Measurements from ENCODE around the gene SYTL2.

Gene SYTL2

DNA sequence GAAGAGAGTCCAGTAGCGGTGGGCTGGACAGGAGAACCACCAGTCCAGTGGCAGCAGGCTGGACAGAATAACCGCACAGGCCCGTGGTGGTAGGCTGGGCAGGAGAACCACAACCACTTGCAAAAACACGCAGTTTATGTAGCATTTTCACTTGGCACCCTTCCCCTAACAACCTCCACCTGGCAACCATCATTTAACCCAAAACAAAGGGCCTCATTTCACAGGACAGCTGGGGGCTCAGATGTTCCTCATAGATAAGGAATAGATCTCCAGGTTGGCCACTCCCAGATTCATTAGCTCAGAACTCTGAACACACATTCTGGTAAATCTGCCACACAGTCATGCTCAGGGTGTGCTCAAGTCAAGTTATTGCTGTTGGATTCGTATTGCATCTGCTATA is 41.2 kb downstream of the SYTL2 start:
- TF ChIP-seq, protein P1, sequence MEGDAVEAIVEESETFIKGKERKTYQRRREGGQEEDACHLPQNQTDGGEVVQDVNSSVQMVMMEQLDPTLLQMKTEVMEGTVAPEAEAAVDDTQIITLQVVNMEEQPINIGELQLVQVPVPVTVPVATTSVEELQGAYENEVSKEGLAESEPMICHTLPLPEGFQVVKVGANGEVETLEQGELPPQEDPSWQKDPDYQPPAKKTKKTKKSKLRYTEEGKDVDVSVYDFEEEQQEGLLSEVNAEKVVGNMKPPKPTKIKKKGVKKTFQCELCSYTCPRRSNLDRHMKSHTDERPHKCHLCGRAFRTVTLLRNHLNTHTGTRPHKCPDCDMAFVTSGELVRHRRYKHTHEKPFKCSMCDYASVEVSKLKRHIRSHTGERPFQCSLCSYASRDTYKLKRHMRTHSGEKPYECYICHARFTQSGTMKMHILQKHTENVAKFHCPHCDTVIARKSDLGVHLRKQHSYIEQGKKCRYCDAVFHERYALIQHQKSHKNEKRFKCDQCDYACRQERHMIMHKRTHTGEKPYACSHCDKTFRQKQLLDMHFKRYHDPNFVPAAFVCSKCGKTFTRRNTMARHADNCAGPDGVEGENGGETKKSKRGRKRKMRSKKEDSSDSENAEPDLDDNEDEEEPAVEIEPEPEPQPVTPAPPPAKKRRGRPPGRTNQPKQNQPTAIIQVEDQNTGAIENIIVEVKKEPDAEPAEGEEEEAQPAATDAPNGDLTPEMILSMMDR (IDR thresholded peaks at IDR 0.05; ENCODE audit: unreplicated experiment in 3 of 3) = no peak
- H3K27ac Mint-ChIP-seq = peak overlapping the region in 2 of 3 experiments; percentile 49 to 52
- H3K36me3 Mint-ChIP-seq (ENCODE audit: low read depth) = no peaks in the 10 kb centered on the region
- H3K27me3 Mint-ChIP-seq (ENCODE audit: low read depth) = no peaks in the 10 kb centered on the region
- H3K9me3 Mint-ChIP-seq = peaks cover 15% of the 10 kb centered on the region
- peaks cover 42% of the 10 kb centered on the region for H3K4me1 Mint-ChIP-seq
- H3K4me3 Mint-ChIP-seq = no peak overlapping the region

DNA sequence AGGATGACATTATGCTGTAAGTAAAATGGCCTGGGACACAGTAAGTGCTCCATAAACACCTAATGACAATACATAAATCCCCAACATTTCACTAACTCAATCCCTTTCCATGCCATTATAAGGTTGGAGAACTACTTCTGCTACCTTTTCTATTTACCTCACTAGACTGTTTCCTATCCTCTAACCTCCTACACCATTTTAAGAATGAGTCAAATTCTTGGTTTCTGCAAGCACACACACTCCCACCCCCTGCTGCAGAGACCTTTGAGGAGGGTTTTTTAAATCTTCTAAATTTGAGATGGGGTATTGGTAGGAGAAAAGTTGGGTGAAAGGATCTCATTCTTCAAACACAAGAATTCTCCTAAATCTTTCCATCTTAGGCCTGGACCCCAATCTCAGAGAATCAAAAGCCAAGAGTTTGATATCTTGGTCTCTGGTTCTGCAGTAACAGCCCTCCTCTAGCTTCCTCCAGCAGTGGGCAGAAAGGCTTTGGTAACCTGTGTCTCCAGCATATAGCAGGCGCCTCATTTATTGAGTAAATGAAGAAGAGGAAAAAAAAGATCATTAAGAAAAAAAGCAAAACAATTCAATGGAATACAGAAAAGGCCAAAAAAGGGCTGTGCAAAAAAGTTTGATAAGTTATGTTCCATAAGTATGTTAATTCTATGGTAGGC is 42.3 kb downstream of the SYTL2 start:
- Mint-ChIP-seq H3K27me3 (ENCODE audit: low read depth) (no peaks in the 10 kb centered on the region), H3K4me3 (no peak overlapping the region), H3K4me1 (peaks cover 39% of the 10 kb centered on the region), H3K27ac (peak overlapping the region; percentile 84 to 91 (median 87)), H3K9me3 (peaks cover 15% of the 10 kb centered on the region), H3K36me3 (ENCODE audit: low read depth) (no peaks in the 10 kb centered on the region)
- TF ChIP-seq, protein P1 (IDR thresholded peaks at IDR 0.05; ENCODE audit: unreplicated experiment in 3 of 3) = no peak

DNA sequence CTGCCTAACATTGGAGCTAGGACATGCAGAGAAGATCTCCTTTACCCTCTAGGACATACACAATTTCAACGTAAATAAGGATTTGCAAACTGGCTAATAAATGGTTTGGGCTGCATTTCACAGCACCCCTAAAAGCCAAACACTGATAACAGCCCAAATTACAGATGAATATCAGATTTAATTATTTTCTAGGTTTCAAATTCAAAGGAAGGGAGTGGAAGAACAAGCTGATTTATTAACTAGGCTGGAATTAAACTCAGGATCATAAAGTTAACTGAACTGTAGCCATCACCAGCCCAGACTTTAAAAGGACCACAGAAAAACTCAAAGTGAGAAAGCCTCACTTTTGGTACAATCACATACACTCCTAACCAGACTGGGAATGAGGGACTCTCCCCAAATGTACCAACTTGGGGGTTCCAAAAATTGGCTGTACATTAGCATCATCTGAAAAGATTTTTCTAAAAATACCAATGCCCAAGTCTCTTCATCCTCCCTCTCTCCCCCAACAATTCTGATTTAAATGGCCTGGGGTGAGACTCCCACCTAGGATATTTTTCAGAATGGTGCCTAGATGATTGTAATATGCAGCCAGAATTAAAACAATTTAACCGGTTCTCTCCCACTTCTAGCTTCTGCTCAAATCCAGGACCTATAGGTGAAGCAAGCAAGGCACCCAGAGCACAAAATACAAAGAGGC is 43.5 kb downstream of the SYTL2 start:
- peak overlapping the region in 1 of 3 experiments; percentile 5 for H3K4me3 Mint-ChIP-seq
- no peaks in the 10 kb centered on the region for H3K27me3 Mint-ChIP-seq (ENCODE audit: low read depth)
- peaks cover 27% of the 10 kb centered on the region for H3K4me1 Mint-ChIP-seq
- peaks cover 15% of the 10 kb centered on the region for H3K9me3 Mint-ChIP-seq
- H3K36me3 Mint-ChIP-seq (ENCODE audit: low read depth) = no peaks in the 10 kb centered on the region
- TF ChIP-seq, protein P1 (IDR thresholded peaks at IDR 0.05; ENCODE audit: unreplicated experiment in 3 of 3) = no peak
- peak overlapping the region; percentile 84 to 91 (median 87) for H3K27ac Mint-ChIP-seq

DNA sequence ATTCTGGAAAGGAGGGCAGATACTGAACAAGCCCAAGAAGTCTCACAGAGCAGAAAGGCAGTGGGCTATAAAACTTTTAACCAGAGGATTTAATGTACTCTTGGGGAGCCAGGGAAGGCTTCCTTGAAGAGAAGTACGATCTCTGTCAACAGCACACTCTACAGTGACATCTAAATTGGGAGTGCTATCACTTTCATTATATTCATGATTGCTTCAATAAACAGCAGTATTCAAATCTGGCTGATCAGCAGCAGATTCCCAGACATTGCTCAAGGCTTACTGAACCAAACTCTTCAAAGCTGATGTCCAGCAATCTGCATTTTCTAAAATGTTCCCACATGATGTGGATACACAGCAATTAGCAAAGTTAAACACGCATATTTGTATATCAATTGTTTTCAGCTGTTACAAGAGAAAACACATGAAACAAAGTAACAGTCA is 44.2 kb downstream of the SYTL2 start:
- Mint-ChIP-seq H3K4me1 (peaks cover 23% of the 10 kb centered on the region), H3K27me3 (ENCODE audit: low read depth) (no peaks in the 10 kb centered on the region), H3K36me3 (ENCODE audit: low read depth) (no peaks in the 10 kb centered on the region), H3K4me3 (peak overlapping the region in 1 of 3 experiments; percentile 5), H3K9me3 (peaks cover 15% of the 10 kb centered on the region), H3K27ac (peak overlapping the region; percentile 84 to 91 (median 87))
- TF ChIP-seq, protein P1 (IDR thresholded peaks at IDR 0.05; ENCODE audit: unreplicated experiment in 3 of 3) = no peak

DNA sequence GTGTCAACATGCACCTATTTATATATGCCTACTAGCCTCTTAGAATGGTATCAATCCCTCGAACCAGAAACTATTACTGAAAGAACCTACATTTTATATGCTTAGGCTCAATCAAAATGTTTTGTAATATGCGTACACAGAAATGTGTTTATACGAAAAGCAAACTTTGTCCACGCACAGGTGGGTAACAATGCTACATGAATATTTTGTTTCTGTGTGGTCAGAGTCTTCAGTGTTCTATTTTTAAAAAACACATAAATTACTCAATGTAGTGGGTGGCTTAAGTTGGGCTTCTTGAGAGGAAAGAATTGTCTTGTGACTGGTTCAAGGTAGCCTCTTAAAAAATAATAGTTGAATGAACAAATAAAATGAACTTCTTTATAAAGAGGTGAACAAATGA is 46.1 kb downstream of the SYTL2 start:
- Mint-ChIP-seq H3K4me3 (no peak overlapping the region), H3K4me1 (peaks cover 31% of the 10 kb centered on the region), H3K9me3 (peaks cover 6% of the 10 kb centered on the region), H3K36me3 (ENCODE audit: low read depth) (no peaks in the 10 kb centered on the region), H3K27ac (peak overlapping the region in 2 of 3 experiments; percentile 6 to 91), H3K27me3 (ENCODE audit: low read depth) (no peaks in the 10 kb centered on the region)
- TF ChIP-seq, protein P1 (IDR thresholded peaks at IDR 0.05; ENCODE audit: unreplicated experiment in 3 of 3) = no peak

Measured in nephron (organoid).